ENCODE measurements around the gene VTI1B. TPM values are rescaled to one million over a fixed set of nuclear protein-coding genes. Genes with fewer than 3 reads are reported as not detected.
A peak's percentile ranks its signal among the peaks of the same experiment; 100 is the strongest.

The VTI1B gene
- total and polyA plus RNA-seq, 2 of the 4 experiments (the other 2 are of a cell fraction): 61.8 to 90.2 TPM

DNA sequence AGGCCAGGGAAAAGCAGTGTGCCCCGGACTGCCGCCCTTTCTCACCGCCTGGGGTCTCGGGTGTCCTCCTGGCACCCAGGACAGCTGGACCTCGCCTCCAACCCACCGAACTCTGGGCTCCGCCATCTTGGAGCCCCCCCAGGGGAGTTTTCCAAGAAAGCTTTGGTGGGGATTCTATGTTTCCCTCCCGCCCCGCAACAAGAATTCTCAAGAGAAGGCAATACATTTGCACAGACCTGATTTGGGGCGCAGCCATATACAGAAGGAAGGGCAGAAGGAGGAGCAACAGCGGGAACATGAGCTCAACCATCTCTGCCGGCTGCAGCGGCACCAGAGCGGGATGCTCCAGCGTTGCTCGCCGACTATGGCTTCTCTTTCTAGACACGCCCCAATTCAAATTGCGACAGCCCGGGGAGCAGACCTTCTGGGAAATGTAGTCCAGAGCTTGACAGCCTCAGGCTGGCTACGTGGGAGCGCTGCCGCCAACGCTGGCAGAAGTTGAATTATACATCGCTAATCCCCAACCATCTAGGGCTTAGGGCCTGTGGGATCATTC, 21.0 kb upstream of the VTI1B start, which contains the start of gene RDH11:
Gene RDH11, minus strand, starts transcription at position 371 of the 556 bp plus-strand sequence. Its CDS starts 61 bp downstream, at position 310.
- H2AK5ac ChIP-seq (ENCODE audit: low read depth, low read length): peak within 1 kb of the TSS; percentile 84
- H2BK20ac ChIP-seq (ENCODE audit: low read depth, low read length): no peak within 1 kb of the TSS; the same call in 1 of the 2 replicates
- H4K5ac ChIP-seq (ENCODE audit: low read depth, low read length): no peak within 1 kb of the TSS
- CTCF ChIA-PET: interaction anchor here (1.0 kb wide), 1 partner anchor 9 kb away, joined by 7 read pairs; no protein-coding TSS in a partner anchor
- peak; percentile 89 for DNase-seq
- ATAC-seq (ENCODE audit: low read depth): peak; percentile 94
- peak within 1 kb of the TSS; percentile 61 for H3K9ac ChIP-seq (ENCODE audit: low read depth, low read length)
- H2BK5ac ChIP-seq (ENCODE audit: low read depth, low read length, poor library complexity, severe bottlenecking): peak within 1 kb of the TSS; percentile 55
- BruUV-seq (replicated peaks): no TSS peak
- H4K20me1 ChIP-seq (ENCODE audit: insufficient read depth, low read length): peaks cover 16% of the 10 kb centered on the region; the same call in 1 of the 2 replicates
- H2AK9ac ChIP-seq (replicated peaks; ENCODE audit: low read depth, low read length, poor library complexity): peak within 1 kb of the TSS; percentile 80
- H2BK15ac ChIP-seq (ENCODE audit: low read depth, low read length): no peak within 1 kb of the TSS
- H3K27ac ChIP-seq (ENCODE audit: insufficient read depth, low read length): peak within 1 kb of the TSS; percentile 31
- peak within 1 kb of the TSS; percentile 86 for H3K4ac ChIP-seq (ENCODE audit: low read depth, low read length)
- peak within 1 kb of the TSS; percentile 59 for H4K91ac ChIP-seq (ENCODE audit: insufficient read depth, low read depth, low read length)
- peak within 1 kb of the TSS; percentile 81 for H3K14ac ChIP-seq (replicated peaks; ENCODE audit: low read depth, low read length)
- peak within 1 kb of the TSS; percentile 75 for H3K4me3 ChIP-seq (ENCODE audit: insufficient read depth, low read depth, low read length)
- peaks cover 4% of the 10 kb centered on the region for H3K4me1 ChIP-seq (ENCODE audit: control insufficient read depth, insufficient read depth, low read length)
- H3K23ac ChIP-seq (ENCODE audit: low read depth, low read length): peak within 1 kb of the TSS; percentile 84
- in situ Hi-C loops (cut with MboI; ENCODE audit: low sequenced_read_pairs) (no loop called here), dilution Hi-C loops (cut with HindIII; ENCODE audit: low sequenced_read_pairs, unreplicated experiment) (no loop called here), intact Hi-C loops (cut with micrococcal nuclease) (no loop called here)
- POLR2A ChIA-PET (ENCODE audit: unreplicated experiment): no interaction called here
- H3K79me1 ChIP-seq (ENCODE audit: low read depth in 1 of 2, low read length in 2 of 2): peaks cover 24 to 42% of the 10 kb centered on the region in 2 experiments
- peaks cover 7% of the 10 kb centered on the region for H3K9me1 ChIP-seq (ENCODE audit: insufficient read depth, low read length)
- H3K56ac ChIP-seq (ENCODE audit: extremely low read depth, insufficient read depth, low read length): peak within 1 kb of the TSS; percentile 48; the same call in 1 of the 2 replicates
- H3K27me3 ChIP-seq (ENCODE audit: control insufficient read depth, insufficient read depth, low read length): no peaks in the 10 kb centered on the region
- H3K4me2 ChIP-seq (ENCODE audit: low read depth, low read length): peak within 1 kb of the TSS; percentile 76
- no peak within 1 kb of the TSS for H3K18ac ChIP-seq (ENCODE audit: low read depth, low read length)
- WGBS, 2 experiments (ENCODE audit: extremely low coverage in 2 of 2, insufficient read length in 1 of 2): 0% methylated on average over 9 of the region's 25 CpGs; no CpG with 5 or more reads in 1 of the 2 experiments
- TF ChIP-seq, protein P1, sequence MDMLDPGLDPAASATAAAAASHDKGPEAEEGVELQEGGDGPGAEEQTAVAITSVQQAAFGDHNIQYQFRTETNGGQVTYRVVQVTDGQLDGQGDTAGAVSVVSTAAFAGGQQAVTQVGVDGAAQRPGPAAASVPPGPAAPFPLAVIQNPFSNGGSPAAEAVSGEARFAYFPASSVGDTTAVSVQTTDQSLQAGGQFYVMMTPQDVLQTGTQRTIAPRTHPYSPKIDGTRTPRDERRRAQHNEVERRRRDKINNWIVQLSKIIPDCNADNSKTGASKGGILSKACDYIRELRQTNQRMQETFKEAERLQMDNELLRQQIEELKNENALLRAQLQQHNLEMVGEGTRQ (IDR thresholded peaks at IDR 0.05; ENCODE audit: low read depth, low read length): no peak
- TF ChIP-seq MAFK (IDR thresholded peaks at IDR 0.05; ENCODE audit: low read depth, low read length) (no peak), RFX5 (IDR thresholded peaks at IDR 0.05; ENCODE audit: low read depth, low read length) (no peak), POLR2A (IDR thresholded peaks at IDR 0.05; ENCODE audit: low read depth, low read length) (peak; percentile 92), BHLHE40 (IDR thresholded peaks at IDR 0.05; ENCODE audit: low read depth, low read length) (no peak), MAZ (IDR thresholded peaks at IDR 0.05; ENCODE audit: borderline replicate concordance, low read depth, low read length) (no peak), RAD21 (IDR thresholded peaks at IDR 0.05; ENCODE audit: low read length) (no peak), SMC3 (IDR thresholded peaks at IDR 0.05; ENCODE audit: low read depth, low read length) (no peak), MXI1 (IDR thresholded peaks at IDR 0.05; ENCODE audit: borderline replicate concordance, low read depth, low read length) (peak; percentile 82), NFE2L2 (IDR thresholded peaks at IDR 0.05; ENCODE audit: low read depth, low read length) (no peak), CHD1 (IDR thresholded peaks at IDR 0.05; ENCODE audit: low read depth, low read length) (no peak), FOS (IDR thresholded peaks at IDR 0.05; ENCODE audit: low read depth, low read length) (no peak), CEBPB (IDR thresholded peaks at IDR 0.05; ENCODE audit: low read depth, low read length) (peak; percentile 99), RCOR1 (IDR thresholded peaks at IDR 0.05; ENCODE audit: insufficient replicate concordance, low read length) (no peak)
- TF ChIP-seq, protein P2, sequence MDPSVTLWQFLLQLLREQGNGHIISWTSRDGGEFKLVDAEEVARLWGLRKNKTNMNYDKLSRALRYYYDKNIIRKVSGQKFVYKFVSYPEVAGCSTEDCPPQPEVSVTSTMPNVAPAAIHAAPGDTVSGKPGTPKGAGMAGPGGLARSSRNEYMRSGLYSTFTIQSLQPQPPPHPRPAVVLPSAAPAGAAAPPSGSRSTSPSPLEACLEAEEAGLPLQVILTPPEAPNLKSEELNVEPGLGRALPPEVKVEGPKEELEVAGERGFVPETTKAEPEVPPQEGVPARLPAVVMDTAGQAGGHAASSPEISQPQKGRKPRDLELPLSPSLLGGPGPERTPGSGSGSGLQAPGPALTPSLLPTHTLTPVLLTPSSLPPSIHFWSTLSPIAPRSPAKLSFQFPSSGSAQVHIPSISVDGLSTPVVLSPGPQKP (IDR thresholded peaks at IDR 0.05; ENCODE audit: borderline replicate concordance, low read depth, low read length): no peak
- TF ChIP-seq, protein P3, sequence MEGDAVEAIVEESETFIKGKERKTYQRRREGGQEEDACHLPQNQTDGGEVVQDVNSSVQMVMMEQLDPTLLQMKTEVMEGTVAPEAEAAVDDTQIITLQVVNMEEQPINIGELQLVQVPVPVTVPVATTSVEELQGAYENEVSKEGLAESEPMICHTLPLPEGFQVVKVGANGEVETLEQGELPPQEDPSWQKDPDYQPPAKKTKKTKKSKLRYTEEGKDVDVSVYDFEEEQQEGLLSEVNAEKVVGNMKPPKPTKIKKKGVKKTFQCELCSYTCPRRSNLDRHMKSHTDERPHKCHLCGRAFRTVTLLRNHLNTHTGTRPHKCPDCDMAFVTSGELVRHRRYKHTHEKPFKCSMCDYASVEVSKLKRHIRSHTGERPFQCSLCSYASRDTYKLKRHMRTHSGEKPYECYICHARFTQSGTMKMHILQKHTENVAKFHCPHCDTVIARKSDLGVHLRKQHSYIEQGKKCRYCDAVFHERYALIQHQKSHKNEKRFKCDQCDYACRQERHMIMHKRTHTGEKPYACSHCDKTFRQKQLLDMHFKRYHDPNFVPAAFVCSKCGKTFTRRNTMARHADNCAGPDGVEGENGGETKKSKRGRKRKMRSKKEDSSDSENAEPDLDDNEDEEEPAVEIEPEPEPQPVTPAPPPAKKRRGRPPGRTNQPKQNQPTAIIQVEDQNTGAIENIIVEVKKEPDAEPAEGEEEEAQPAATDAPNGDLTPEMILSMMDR (conservative IDR thresholded peaks at IDR 0.05; ENCODE audit: low read depth, low read length): no peak
- no peaks in the 10 kb centered on the region for H3K9me3 ChIP-seq (ENCODE audit: control insufficient read depth, insufficient read depth, low read length)
- H3K36me3 ChIP-seq (ENCODE audit: control insufficient read depth, insufficient read depth, low read length): peaks cover 13% of the 10 kb centered on the region
- peak within 1 kb of the TSS; percentile 90 for H2AFZ ChIP-seq (replicated peaks; ENCODE audit: low read length, poor library complexity)
- H4K8ac ChIP-seq (ENCODE audit: low read depth in 2 of 2, low read length in 2 of 2): peak within 1 kb of the TSS; percentile 10 to 66; a peak in 3 of 4 replicates
- peak within 1 kb of the TSS; percentile 33 for H2BK120ac ChIP-seq (ENCODE audit: low read depth, low read length)

All from IMR-90 (cell line).